HL-60 (cell line): Measurements from ENCODE around the gene FNDC1.

Experiments used
- DNase-seq, 2 experiments: peaks; one replicate each; pipeline ENCODE4 v3.0.0-alpha.2; 2010 to 2020; ENCODE audit warnings: low read depth in 1 of 2, low spot score in 1 of 2
- H3K27ac ChIP-seq: fragments of 250-450 bp; sonication (Bioruptor Pico); replicated peaks from 2 replicates; pipeline ENCODE4 v1.5.1; 2020; ENCODE audit warnings: mild to moderate bottlenecking, moderate library complexity
- H3K27me3 ChIP-seq: fragments of 250-450 bp; sonication (Bioruptor Pico); 2 replicates; pipeline ENCODE4 v1.5.1; 2021; ENCODE audit warnings: mild to moderate bottlenecking, moderate library complexity; ENCODE audit not compliant: insufficient read depth, poor library complexity, severe bottlenecking
- H3K4me3 ChIP-seq: replicated peaks from 2 replicates; pipeline ENCODE4 v1.5.1; 2011; ENCODE audit warnings: mild to moderate bottlenecking, control low read depth, low read length; ENCODE audit not compliant: insufficient read depth
- CTCF ChIP-seq: IDR thresholded peaks from one replicate; pipeline ENCODE4 v1.5.1; 2011; ENCODE audit warnings: low read length, control low read depth, inconsistent platforms; ENCODE audit not compliant: insufficient read depth
- GABPA ChIP-seq: IDR thresholded peaks from 2 replicates; pipeline ENCODE4 v1.6.1; 2012; ENCODE audit warnings: low read depth
- POLR2AphosphoS5 ChIP-seq: IDR thresholded peaks from 2 replicates; pipeline ENCODE4 v1.6.1; 2012; ENCODE audit warnings: low read depth
- REST ChIP-seq: IDR thresholded peaks from 2 replicates; pipeline ENCODE4 v1.6.1; 2012; ENCODE audit warnings: low read depth; ENCODE audit not compliant: insufficient replicate concordance
- SPI1 ChIP-seq: IDR thresholded peaks from 2 replicates; pipeline ENCODE4 v1.6.1; 2012; ENCODE audit warnings: low read depth, mild to moderate bottlenecking, borderline replicate concordance

The FNDC1 gene

GRCh38 chr6:159233365-159234101 is 64.3 kb downstream of the FNDC1 start:
- peaks cover 45% of the 10 kb centered on the region for H3K27me3 ChIP-seq
- no peak overlapping the region for H3K27ac ChIP-seq
- DNase-seq: no peak
- TF ChIP-seq POLR2AphosphoS5 (no peak), CTCF (no peak), REST (no peak), SPI1 (no peak)
- no peak overlapping the region for H3K4me3 ChIP-seq

GRCh38 chr6:159234102-159234553 is 64.9 kb downstream of the FNDC1 start:
- Histone ChIP-seq H3K4me3 (no peak overlapping the region), H3K27me3 (peaks cover 40% of the 10 kb centered on the region), H3K27ac (no peak overlapping the region)
- no peak for TF ChIP-seq REST
- TF ChIP-seq SPI1: no peak
- no peak for TF ChIP-seq POLR2AphosphoS5
- TF ChIP-seq CTCF: no peak
- no peak for TF ChIP-seq GABPA
- no peak for DNase-seq

GRCh38 chr6:159238920-159239558 is 69.8 kb downstream of the FNDC1 start:
- no peak for DNase-seq
- TF ChIP-seq POLR2AphosphoS5 (no peak), CTCF (no peak)
- Histone ChIP-seq H3K27me3 (peaks cover 22% of the 10 kb centered on the region), H3K4me3 (no peak overlapping the region), H3K27ac (no peak overlapping the region)
